ENCODE results near the gene KIF1B.

KIF1B gene

GRCh38 chr1:10287023-10287645 lies 76.8 kb downstream of the KIF1B start:
- no peaks in the 10 kb centered on the region for H3K27me3 ChIP-seq (ENCODE audit: control insufficient read depth, insufficient read depth, low read length)
- H3K36me3 ChIP-seq (ENCODE audit: insufficient read depth, low read length) = peaks cover 45% of the 10 kb centered on the region
- H3K4me3 ChIP-seq (ENCODE audit: low read length) = no peak overlapping the region
- no peak overlapping the region for H3K4me2 ChIP-seq (ENCODE audit: low read length)
- no peak overlapping the region for H3K9ac ChIP-seq (ENCODE audit: low read depth, low read length)
- H3K9me3 ChIP-seq (replicated peaks; ENCODE audit: low read length) = no peaks in the 10 kb centered on the region
- H3K4me1 ChIP-seq (ENCODE audit: control insufficient read depth, insufficient read depth, low read length) = peaks cover 10% of the 10 kb centered on the region

- peaks cover 10% of the 10 kb centered on the region for H3K4me1 ChIP-seq (ENCODE audit: control insufficient read depth, insufficient read depth, low read length)
- no peaks in the 10 kb centered on the region for H3K27me3 ChIP-seq (ENCODE audit: control insufficient read depth, insufficient read depth, low read length)
- H3K4me2 ChIP-seq (ENCODE audit: low read length) = no peak overlapping the region
- no peak overlapping the region for H3K4me3 ChIP-seq (ENCODE audit: low read length)
- peaks cover 49% of the 10 kb centered on the region for H3K36me3 ChIP-seq (ENCODE audit: insufficient read depth, low read length)
- no peaks in the 10 kb centered on the region for H3K9me3 ChIP-seq (replicated peaks; ENCODE audit: low read length)
- no peak overlapping the region for H3K9ac ChIP-seq (ENCODE audit: low read depth, low read length)
Observed at GRCh38 chr1:10288029-10288615, 77.8 kb downstream of the KIF1B start.

- Histone ChIP-seq H3K4me2 (ENCODE audit: low read length) (no peak overlapping the region), H3K9me3 (replicated peaks; ENCODE audit: low read length) (no peaks in the 10 kb centered on the region), H3K27me3 (ENCODE audit: control insufficient read depth, insufficient read depth, low read length) (no peaks in the 10 kb centered on the region), H3K9ac (ENCODE audit: low read depth, low read length) (no peak overlapping the region), H3K36me3 (ENCODE audit: insufficient read depth, low read length) (peaks cover 62% of the 10 kb centered on the region), H3K4me3 (ENCODE audit: low read length) (no peak overlapping the region), H3K4me1 (ENCODE audit: control insufficient read depth, insufficient read depth, low read length) (peaks cover 3% of the 10 kb centered on the region)
Observed at GRCh38 chr1:10291705-10292104, 81.3 kb downstream of the KIF1B start.

GRCh38 chr1:10292188-10292587 lies 81.8 kb downstream of the KIF1B start:
- no peaks in the 10 kb centered on the region for H3K4me1 ChIP-seq (ENCODE audit: control insufficient read depth, insufficient read depth, low read length)
- no peak overlapping the region for H3K4me2 ChIP-seq (ENCODE audit: low read length)
- H3K9me3 ChIP-seq (replicated peaks; ENCODE audit: low read length) = no peaks in the 10 kb centered on the region
- H3K9ac ChIP-seq (ENCODE audit: low read depth, low read length) = no peak overlapping the region
- no peaks in the 10 kb centered on the region for H3K27me3 ChIP-seq (ENCODE audit: control insufficient read depth, insufficient read depth, low read length)
- peaks cover 62% of the 10 kb centered on the region for H3K36me3 ChIP-seq (ENCODE audit: insufficient read depth, low read length)
- H3K4me3 ChIP-seq (ENCODE audit: low read length) = no peak overlapping the region

- Histone ChIP-seq H3K9ac (ENCODE audit: low read depth, low read length) (no peak overlapping the region), H3K4me3 (ENCODE audit: low read length) (no peak overlapping the region), H3K27me3 (ENCODE audit: control insufficient read depth, insufficient read depth, low read length) (no peaks in the 10 kb centered on the region), H3K9me3 (replicated peaks; ENCODE audit: low read length) (no peaks in the 10 kb centered on the region), H3K4me2 (ENCODE audit: low read length) (no peak overlapping the region), H3K36me3 (ENCODE audit: insufficient read depth, low read length) (peaks cover 70% of the 10 kb centered on the region), H3K4me1 (ENCODE audit: control insufficient read depth, insufficient read depth, low read length) (peaks cover 5% of the 10 kb centered on the region)
Observed at GRCh38 chr1:10295481-10296085, 85.2 kb downstream of the KIF1B start.

GRCh38 chr1:10299151-10299550 lies 88.8 kb downstream of the KIF1B start:
- H3K4me3 ChIP-seq (ENCODE audit: low read length) = no peak overlapping the region
- no peak overlapping the region for H3K9ac ChIP-seq (ENCODE audit: low read depth, low read length)
- H3K27me3 ChIP-seq (ENCODE audit: control insufficient read depth, insufficient read depth, low read length) = no peaks in the 10 kb centered on the region
- H3K4me2 ChIP-seq (ENCODE audit: low read length) = no peak overlapping the region
- H3K9me3 ChIP-seq (replicated peaks; ENCODE audit: low read length) = no peaks in the 10 kb centered on the region
- H3K36me3 ChIP-seq (ENCODE audit: insufficient read depth, low read length) = peaks cover 60% of the 10 kb centered on the region
- peaks cover 10% of the 10 kb centered on the region for H3K4me1 ChIP-seq (ENCODE audit: control insufficient read depth, insufficient read depth, low read length)

GRCh38 chr1:10302416-10302815 lies 92.0 kb downstream of the KIF1B start:
- H3K4me3 ChIP-seq (ENCODE audit: low read length) = no peak overlapping the region
- H3K9me3 ChIP-seq (replicated peaks; ENCODE audit: low read length) = no peaks in the 10 kb centered on the region
- H3K9ac ChIP-seq (ENCODE audit: low read depth, low read length) = no peak overlapping the region
- H3K4me1 ChIP-seq (ENCODE audit: control insufficient read depth, insufficient read depth, low read length) = peaks cover 10% of the 10 kb centered on the region
- H3K36me3 ChIP-seq (ENCODE audit: insufficient read depth, low read length) = peaks cover 47% of the 10 kb centered on the region
- H3K4me2 ChIP-seq (ENCODE audit: low read length) = no peak overlapping the region
- no peaks in the 10 kb centered on the region for H3K27me3 ChIP-seq (ENCODE audit: control insufficient read depth, insufficient read depth, low read length)

GRCh38 chr1:10304295-10304694 lies 93.9 kb downstream of the KIF1B start:
- Histone ChIP-seq H3K9me3 (replicated peaks; ENCODE audit: low read length) (no peaks in the 10 kb centered on the region), H3K9ac (ENCODE audit: low read depth, low read length) (no peak overlapping the region), H3K4me1 (ENCODE audit: control insufficient read depth, insufficient read depth, low read length) (peaks cover 16% of the 10 kb centered on the region), H3K36me3 (ENCODE audit: insufficient read depth, low read length) (peaks cover 36% of the 10 kb centered on the region), H3K27me3 (ENCODE audit: control insufficient read depth, insufficient read depth, low read length) (no peaks in the 10 kb centered on the region), H3K4me3 (ENCODE audit: low read length) (no peak overlapping the region), H3K4me2 (ENCODE audit: low read length) (no peak overlapping the region)

- Histone ChIP-seq H3K4me2 (ENCODE audit: low read length) (no peak overlapping the region), H3K9ac (ENCODE audit: low read depth, low read length) (no peak overlapping the region), H3K27me3 (ENCODE audit: control insufficient read depth, insufficient read depth, low read length) (no peaks in the 10 kb centered on the region), H3K36me3 (ENCODE audit: insufficient read depth, low read length) (peaks cover 36% of the 10 kb centered on the region), H3K4me3 (ENCODE audit: low read length) (no peak overlapping the region), H3K9me3 (replicated peaks; ENCODE audit: low read length) (no peaks in the 10 kb centered on the region), H3K4me1 (ENCODE audit: control insufficient read depth, insufficient read depth, low read length) (peaks cover 22% of the 10 kb centered on the region)
Observed at GRCh38 chr1:10306435-10306834, 96.1 kb downstream of the KIF1B start.

GRCh38 chr1:10308001-10308400 lies 97.6 kb downstream of the KIF1B start:
- Histone ChIP-seq H3K9ac (ENCODE audit: low read depth, low read length) (no peak overlapping the region), H3K27me3 (ENCODE audit: control insufficient read depth, insufficient read depth, low read length) (no peaks in the 10 kb centered on the region), H3K9me3 (replicated peaks; ENCODE audit: low read length) (no peaks in the 10 kb centered on the region), H3K4me2 (ENCODE audit: low read length) (no peak overlapping the region), H3K4me1 (ENCODE audit: control insufficient read depth, insufficient read depth, low read length) (peaks cover 24% of the 10 kb centered on the region), H3K36me3 (ENCODE audit: insufficient read depth, low read length) (peaks cover 36% of the 10 kb centered on the region), H3K4me3 (ENCODE audit: low read length) (no peak overlapping the region)

- Histone ChIP-seq H3K4me3 (ENCODE audit: low read length) (no peak overlapping the region), H3K36me3 (ENCODE audit: insufficient read depth, low read length) (peaks cover 23% of the 10 kb centered on the region), H3K4me2 (ENCODE audit: low read length) (no peak overlapping the region), H3K9ac (ENCODE audit: low read depth, low read length) (no peak overlapping the region), H3K27me3 (ENCODE audit: control insufficient read depth, insufficient read depth, low read length) (no peaks in the 10 kb centered on the region), H3K4me1 (ENCODE audit: control insufficient read depth, insufficient read depth, low read length) (peaks cover 24% of the 10 kb centered on the region), H3K9me3 (replicated peaks; ENCODE audit: low read length) (no peaks in the 10 kb centered on the region)
Observed at GRCh38 chr1:10309243-10310011, 99.1 kb downstream of the KIF1B start.

Data from skeletal muscle satellite cell (primary cell).